Upper lobe of right lung (tissue), 1 donor: ENCODE results near the gene FAAP100. TPM values are rescaled to one million over a fixed set of nuclear protein-coding genes. Genes with fewer than 3 reads are reported as not detected.

Source experiments
- ATAC-seq: fragments of 200-7000 bp; cut with Tn5 transposase; one replicate; pipeline ENCODE4 v1.9.1; 2020; ENCODE audit warnings: mild to moderate bottlenecking, moderate library complexity
- DNase-seq: peaks from one replicate; pipeline ENCODE4 v3.0.0-alpha.2; 2020
- H3K27ac ChIP-seq: fragments of 200-600 bp; one replicate; pipeline ENCODE4 v1.8.0; 2022
- H3K27me3 ChIP-seq: fragments of 200-600 bp; one replicate; pipeline ENCODE4 v1.8.0; 2022; ENCODE audit warnings: mild to moderate bottlenecking
- H3K36me3 ChIP-seq: fragments of 200-600 bp; one replicate; pipeline ENCODE4 v1.8.0; 2022
- H3K4me1 ChIP-seq: fragments of 200-600 bp; one replicate; pipeline ENCODE4 v1.8.0; 2022
- H3K4me3 ChIP-seq: fragments of 200-600 bp; one replicate; pipeline ENCODE4 v1.8.0; 2022; ENCODE audit warnings: mild to moderate bottlenecking
- H3K9me3 ChIP-seq: fragments of 200-600 bp; one replicate; pipeline ENCODE4 v1.8.0; 2022
- CTCF ChIP-seq: fragments of 200-600 bp; IDR thresholded peaks from one replicate; pipeline ENCODE4 v1.8.0; 2022; ENCODE audit warnings: antibody characterized with exemption
- intact Hi-C: fragments of 100-400 bp; cut with DNase I; formaldehyde crosslinking; loops from one replicate; pipeline ENCODE4 v1.11.0; 2022
- total RNA-seq: library from RNA; stranded (reverse); fragmentation: NEBNext Ultra II Directional; extraction: Animal tissue kit (Norgen Biotek cat#: 25700); gene quantifications from one replicate; pipeline ENCODE4 v1.2.1, GENCODE V29; 2021
- donor health status: DM: no; HTN: yes; CAD: no; lungs with severe emphysema.

The FAAP100 gene
- total RNA-seq, 1 donor from 2014 or later = 27.3 TPM

GRCh38 chr17:81520021-81520901, 31.9 kb downstream of the FAAP100 start:
- ATAC-seq = no peak
- peaks cover 43% of the 10 kb centered on the region for H3K4me1 ChIP-seq

GRCh38 chr17:81519284-81520020, 32.7 kb downstream of the FAAP100 start:
- H3K36me3 ChIP-seq = no peaks in the 10 kb centered on the region
- peaks cover 43% of the 10 kb centered on the region for H3K4me1 ChIP-seq
- peak overlapping the region; percentile 53 for H3K27ac ChIP-seq
- no peaks in the 10 kb centered on the region for H3K9me3 ChIP-seq
- peak; percentile 73 for ATAC-seq
- H3K4me3 ChIP-seq = peak overlapping the region; percentile 53
- DNase-seq = peak; percentile 89
- H3K27me3 ChIP-seq = peaks cover 13% of the 10 kb centered on the region
- intact Hi-C loops = no loop called here
- TF ChIP-seq CTCF = peak; percentile 58

More at GRCh38 chr17:81520021-81520901, 31.9 kb downstream of the FAAP100 start:
- H3K4me3 ChIP-seq = peak overlapping the region; percentile 53
- H3K9me3 ChIP-seq = no peaks in the 10 kb centered on the region
- peaks cover 14% of the 10 kb centered on the region for H3K27me3 ChIP-seq
- intact Hi-C loops = no loop called here
- peak overlapping the region; percentile 53 for H3K27ac ChIP-seq
- peak; percentile 67 for DNase-seq
- TF ChIP-seq CTCF = no peak
- no peaks in the 10 kb centered on the region for H3K36me3 ChIP-seq

DNA sequence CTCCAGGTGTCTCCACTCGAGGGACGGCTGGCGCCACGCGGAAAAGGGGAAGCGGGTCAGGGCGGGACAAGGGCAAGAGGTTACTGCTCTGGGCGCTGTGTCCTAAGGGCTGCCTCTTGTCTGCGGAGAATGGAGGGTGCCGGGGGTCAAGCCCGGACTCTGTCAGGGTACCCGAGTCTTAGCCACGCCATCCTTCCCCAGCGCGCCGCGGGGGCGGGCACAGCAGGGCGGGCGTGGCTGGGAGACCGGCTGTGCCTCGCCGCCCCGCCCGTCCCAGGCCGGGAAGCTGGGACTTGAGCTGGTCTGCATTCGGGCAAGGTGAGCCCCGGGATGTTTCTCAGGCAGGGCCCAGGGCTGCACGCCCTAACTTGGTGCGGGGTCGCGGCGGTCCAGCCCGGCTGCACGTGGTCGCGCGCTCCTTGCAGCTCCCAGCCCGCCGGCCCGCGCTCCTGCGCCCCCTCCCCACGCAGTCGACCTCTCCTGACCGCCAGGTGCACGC, 33.3 kb downstream of the FAAP100 start:
- H3K27me3 ChIP-seq = peaks cover 7% of the 10 kb centered on the region
- ATAC-seq (peak; percentile 60), DNase-seq (peak; percentile 84)
- TF ChIP-seq CTCF = no peak
- no peaks in the 10 kb centered on the region for H3K9me3 ChIP-seq
- intact Hi-C loops = no loop called here
- peak overlapping the region; percentile 53 for H3K27ac ChIP-seq
- H3K4me1 ChIP-seq = peaks cover 46% of the 10 kb centered on the region
- H3K36me3 ChIP-seq = no peaks in the 10 kb centered on the region
- peak overlapping the region; percentile 53 for H3K4me3 ChIP-seq

DNA sequence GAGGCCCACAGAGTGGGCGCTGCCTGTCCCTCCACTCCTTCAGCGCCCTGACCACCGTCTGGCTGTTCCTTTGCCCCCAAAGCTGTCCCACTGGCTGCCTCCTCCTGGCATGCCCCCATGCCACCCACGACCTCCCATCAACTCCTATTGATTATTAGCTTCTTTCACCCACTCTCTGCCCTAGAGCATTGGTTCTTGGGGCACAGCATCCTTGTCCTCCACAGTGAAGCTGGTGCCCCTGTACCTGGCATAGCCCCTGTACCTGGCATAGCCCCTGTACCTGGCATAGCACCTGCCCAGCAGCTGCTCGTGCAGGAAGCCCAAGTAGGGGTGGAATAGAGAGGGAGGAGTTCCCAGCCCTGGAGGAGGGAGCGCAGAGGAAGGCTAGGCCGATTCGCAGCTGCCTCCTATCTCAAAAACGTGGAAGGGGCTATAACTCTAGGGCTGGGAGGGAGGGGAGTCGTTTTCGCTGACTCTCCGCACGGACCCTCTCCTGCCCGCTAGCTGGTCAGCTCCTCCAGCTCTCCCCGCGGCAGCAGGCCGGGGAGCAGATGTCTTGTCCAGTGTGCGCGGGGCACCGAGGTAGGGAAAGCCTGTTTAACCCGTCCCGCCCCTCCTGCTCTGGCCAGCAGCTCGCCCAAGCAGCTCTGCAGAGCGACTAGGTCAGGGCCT, 33.9 kb downstream of the FAAP100 start:
- peaks cover 50% of the 10 kb centered on the region for H3K4me1 ChIP-seq
- ATAC-seq = no peak

More for the DNA sequence above, 33.9 kb downstream of the FAAP100 start:
- intact Hi-C loops = no loop called here
- Histone ChIP-seq H3K27ac (peak overlapping the region; percentile 53), H3K9me3 (no peaks in the 10 kb centered on the region), H3K27me3 (peaks cover 1% of the 10 kb centered on the region), H3K36me3 (no peaks in the 10 kb centered on the region), H3K4me3 (peak overlapping the region; percentile 53)
- DNase-seq = no peak
- no peak for TF ChIP-seq CTCF
